Lower leg skin (tissue), 3 donors: ENCODE measurements around the gene GPR158.

Experiments used
- CTCF ChIP-seq, 3 donors: fragments of 450-650 bp; IDR thresholded peaks; one replicate each; pipeline ENCODE4 v1.5.1; 2016; ENCODE audit warnings: antibody characterized with exemption in 3 of 3, mild to moderate bottlenecking in 3 of 3, moderate library complexity in 2 of 3
- POLR2A ChIP-seq, 2 donors: fragments of 450-650 bp; IDR thresholded peaks; one replicate each; pipeline ENCODE4 v1.6.1; 2016 to 2017; ENCODE audit warnings: antibody characterized with exemption in 2 of 2, mild to moderate bottlenecking in 1 of 2, moderate library complexity in 1 of 2

DNA sequence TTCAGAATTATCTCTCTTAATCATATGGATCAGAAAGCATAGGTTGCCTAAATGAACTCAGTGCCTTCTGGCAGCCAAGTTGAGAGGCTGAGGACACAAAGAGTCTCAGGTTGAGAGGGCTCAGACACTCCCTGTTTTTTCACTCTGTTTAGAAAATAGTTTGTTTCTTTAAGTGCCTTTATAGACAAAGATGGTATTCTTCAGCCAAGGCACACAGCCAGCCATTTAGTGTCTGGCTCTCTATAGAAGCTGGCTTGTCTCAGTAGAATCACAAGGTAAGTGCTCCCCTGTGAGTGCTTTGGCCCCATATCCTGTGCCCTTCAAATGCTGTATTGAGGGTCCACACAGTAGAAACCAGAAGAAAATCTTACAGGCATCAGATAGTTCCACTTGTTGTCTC, 3.6 kb downstream of the GPR158 start:
- TF ChIP-seq CTCF (IDR thresholded peaks at IDR 0.05) (no peak), POLR2A (IDR thresholded peaks at IDR 0.05) (no peak)
